IMR-90 (cell line): ENCODE measurements around the gene NAA80. TPM values are rescaled to one million over a fixed set of nuclear protein-coding genes. Genes with fewer than 3 reads are reported as not detected.

ENCODE experiments used
- ATAC-seq: fragments of 200-7000 bp; cut with Tn5 transposase; 2 replicates; pipeline ENCODE4 v1.9.1; 2020; ENCODE audit warnings: low read depth, mild to moderate bottlenecking, moderate library complexity
- BruUV-seq: library from RNA; stranded (reverse); fragments of 400-500 nt; replicated peaks from 2 replicates; lab custom pipeline; 2021; lab: Mats Ljungman, UMichigan
- CTCF ChIA-PET: fragments of 300-600 bp; formaldehyde crosslinking; extraction: SDS; loops from one replicate; lab custom pipeline; 2021; ENCODE audit warnings: antibody characterized with exemption; lab: Yijun Ruan, JAX
- POLR2A ChIA-PET: fragments of 300-600 bp; sonication (Branson Sonifier 250); formaldehyde crosslinking; loops from one replicate; lab custom pipeline; 2022; ENCODE audit warnings: antibody characterized with exemption; ENCODE audit not compliant: unreplicated experiment; lab: Charles Lee
- DNase-seq: peaks from one replicate; pipeline ENCODE4 v3.0.0; 2013
- H2AFZ ChIP-seq: replicated peaks from 2 replicates; pipeline ENCODE3; 2013; ENCODE audit warnings: low read length, mild to moderate bottlenecking; ENCODE audit not compliant: poor library complexity
- H2AK5ac ChIP-seq: 2 replicates; pipeline ENCODE4 v1.6.1; 2013; ENCODE audit warnings: low read depth, low read length, inconsistent platforms
- H2AK9ac ChIP-seq: replicated peaks from 2 replicates; pipeline ENCODE3; 2013; ENCODE audit warnings: mild to moderate bottlenecking, low read depth, low read length, moderate library complexity; ENCODE audit not compliant: poor library complexity
- H2BK120ac ChIP-seq: 2 replicates; pipeline ENCODE4 v1.6.1; 2013; ENCODE audit warnings: low read depth, low read length, inconsistent platforms
- H2BK15ac ChIP-seq: 3 replicates; pipeline ENCODE4 v1.6.1; 2013; ENCODE audit warnings: low read depth, low read length, inconsistent platforms
- H2BK20ac ChIP-seq: 2 replicates; pipeline ENCODE4 v1.6.1; 2013; ENCODE audit warnings: low read depth, mild to moderate bottlenecking, inconsistent platforms, low read length, moderate library complexity
- H2BK5ac ChIP-seq: 2 replicates; pipeline ENCODE4 v1.6.1; 2013; ENCODE audit warnings: mild to moderate bottlenecking, low read depth, low read length, inconsistent platforms; ENCODE audit not compliant: poor library complexity, severe bottlenecking
- H3K14ac ChIP-seq: replicated peaks from 2 replicates; pipeline ENCODE4 v1.6.1; 2013; ENCODE audit warnings: low read depth, low read length, inconsistent platforms
- H3K18ac ChIP-seq: 2 replicates; pipeline ENCODE4 v1.6.1; 2013; ENCODE audit warnings: low read depth, low read length, control low read depth
- H3K23ac ChIP-seq: 2 replicates; pipeline ENCODE4 v1.6.1; 2013; ENCODE audit warnings: low read depth, low read length, inconsistent platforms
- H3K27ac ChIP-seq: 2 replicates; pipeline ENCODE4 v1.5.1; 2013; ENCODE audit warnings: mild to moderate bottlenecking, control low read depth, low read length; ENCODE audit not compliant: insufficient read depth
- H3K27me3 ChIP-seq: 2 replicates; pipeline ENCODE4 v1.6.1; 2013; ENCODE audit warnings: low read length; ENCODE audit not compliant: control insufficient read depth, insufficient read depth
- H3K36me3 ChIP-seq: 2 replicates; pipeline ENCODE4 v1.6.1; 2013; ENCODE audit warnings: low read length, mixed read lengths; ENCODE audit not compliant: control insufficient read depth, insufficient read depth
- H3K4ac ChIP-seq: 2 replicates; pipeline ENCODE4 v1.6.1; 2013; ENCODE audit warnings: low read depth, low read length, inconsistent platforms
- H3K4me1 ChIP-seq: 2 replicates; pipeline ENCODE4 v1.6.1; 2013; ENCODE audit warnings: low read length, mixed read lengths; ENCODE audit not compliant: control insufficient read depth, insufficient read depth
- H3K4me2 ChIP-seq: 2 replicates; pipeline ENCODE4 v1.6.1; 2013; ENCODE audit warnings: low read depth, mild to moderate bottlenecking, control low read depth, low read length, moderate library complexity
- H3K4me3 ChIP-seq: 2 replicates; pipeline ENCODE4 v1.5.1; 2013; ENCODE audit warnings: low read depth, mild to moderate bottlenecking, control low read depth, low read length, moderate library complexity; ENCODE audit not compliant: insufficient read depth
- H3K56ac ChIP-seq: 2 replicates; pipeline ENCODE4 v1.6.1; 2013; ENCODE audit warnings: low read length, inconsistent platforms; ENCODE audit not compliant: insufficient read depth; ENCODE audit errors: extremely low read depth
- H3K79me1 ChIP-seq, 2 experiments: 2 replicates each; pipeline ENCODE4 v1.6.1; 2013; ENCODE audit warnings: low read length in 2 of 2, inconsistent platforms in 1 of 2, low read depth in 1 of 2
- H3K9ac ChIP-seq: 2 replicates; pipeline ENCODE4 v1.6.1; 2013; ENCODE audit warnings: low read depth, low read length, control low read depth
- H3K9me1 ChIP-seq: 2 replicates; pipeline ENCODE4 v1.6.1; 2013; ENCODE audit warnings: low read length, inconsistent platforms; ENCODE audit not compliant: insufficient read depth
- H3K9me3 ChIP-seq: 2 replicates; pipeline ENCODE4 v1.6.1; 2013; ENCODE audit warnings: low read length; ENCODE audit not compliant: control insufficient read depth, insufficient read depth
- H4K20me1 ChIP-seq: 2 replicates; pipeline ENCODE4 v1.6.1; 2013; ENCODE audit warnings: low read length, inconsistent platforms; ENCODE audit not compliant: insufficient read depth
- H4K5ac ChIP-seq: 2 replicates; pipeline ENCODE4 v1.6.1; 2013; ENCODE audit warnings: mild to moderate bottlenecking, low read depth, low read length, control low read depth
- H4K8ac ChIP-seq, 2 experiments: 2 replicates each; pipeline ENCODE4 v1.6.1; 2013; ENCODE audit warnings: low read depth in 2 of 2, low read length in 2 of 2, control low read depth in 1 of 2, inconsistent platforms in 1 of 2
- H4K91ac ChIP-seq: 2 replicates; pipeline ENCODE4 v1.6.1; 2013; ENCODE audit warnings: low read depth, low read length, inconsistent platforms; ENCODE audit not compliant: insufficient read depth
- CHD1 ChIP-seq: IDR thresholded peaks from 2 replicates; pipeline ENCODE4 v1.6.1; 2012; ENCODE audit warnings: low read depth, low read length, improper control_type of control experiment
- FOS ChIP-seq: fragments of 150-350 bp; IDR thresholded peaks from 2 replicates; pipeline ENCODE4 v1.6.1; 2016; ENCODE audit warnings: low read depth, low read length
- MAZ ChIP-seq: IDR thresholded peaks from 2 replicates; pipeline ENCODE4 v1.6.1; 2012; ENCODE audit warnings: low read depth, mild to moderate bottlenecking, low read length, improper control_type of control experiment, moderate library complexity, borderline replicate concordance
- MXI1 ChIP-seq: IDR thresholded peaks from 2 replicates; pipeline ENCODE4 v1.6.1; 2012; ENCODE audit warnings: low read depth, mild to moderate bottlenecking, low read length, moderate library complexity, borderline replicate concordance
- NFE2L2 ChIP-seq: fragments of 150-350 bp; IDR thresholded peaks from 2 replicates; pipeline ENCODE4 v1.6.1; 2016; ENCODE audit warnings: low read depth, mild to moderate bottlenecking, low read length
- POLR2A ChIP-seq: IDR thresholded peaks from 2 replicates; pipeline ENCODE4 v1.6.1; 2012; ENCODE audit warnings: mild to moderate bottlenecking, low read depth, low read length
- RCOR1 ChIP-seq: IDR thresholded peaks from 2 replicates; pipeline ENCODE4 v1.6.1; 2012; ENCODE audit warnings: mild to moderate bottlenecking, low read length, improper control_type of control experiment; ENCODE audit not compliant: insufficient replicate concordance
- RFX5 ChIP-seq: IDR thresholded peaks from 2 replicates; pipeline ENCODE4 v1.8.0; 2012; ENCODE audit warnings: low read depth, mild to moderate bottlenecking, low read length, moderate library complexity
- SMC3 ChIP-seq: fragments of 150-350 bp; IDR thresholded peaks from 2 replicates; pipeline ENCODE4 v1.6.1; 2016; ENCODE audit warnings: low read depth, mild to moderate bottlenecking, antibody characterized with exemption, low read length, moderate library complexity
- WGBS, 2 experiments: methylation state at CpG; one replicate each; pipeline versions ENCODE4 v1.1.5 to v1.1.7; 2013; ENCODE audit warnings: missing lambda C conversion rate in 2 of 2; ENCODE audit not compliant: insufficient read length in 1 of 2; ENCODE audit errors: extremely low coverage in 2 of 2; 5-methylcytosine and 5-hydroxymethylcytosine counted together
- dilution Hi-C: fragments of 300-500 bp; cut with HindIII; formaldehyde crosslinking; loops from one replicate; pipeline ENCODE4 v1.14.3; 2018; ENCODE audit warnings: low sequenced_read_pairs; ENCODE audit not compliant: unreplicated experiment
- in situ Hi-C: fragments of 300-500 bp; cut with MboI; formaldehyde crosslinking; loops from 3 replicates; pipeline ENCODE4 v1.14.3; 2019; ENCODE audit warnings: low sequenced_read_pairs, inconsistent platforms, mixed read lengths
- intact Hi-C: fragments of 100-400 bp; cut with micrococcal nuclease; formaldehyde crosslinking; loops from 2 replicates; pipeline ENCODE4 v1.10.0; 2022
- polyA plus RNA-seq, 3 experiments: library from polyadenylated mRNA; depleted of rRNA; stranded (reverse); fragments of >200 nt; gene quantifications; 2 replicates each; pipeline ENCODE4 v1.2.3, GENCODE V29; 2012; ENCODE audit warnings: low replicate concordance in 1 of 3
- total RNA-seq: library from RNA; depleted of rRNA; stranded (reverse); fragments of >200 nt; gene quantifications from 2 replicates; pipeline ENCODE4 v1.2.3, GENCODE V29; 2012
- TF ChIP-seq, protein P1 (sequence below): fragments of 150-350 bp; IDR thresholded peaks from 2 replicates; pipeline ENCODE4 v1.6.1; 2017; ENCODE audit warnings: mild to moderate bottlenecking, antibody characterized with exemption, low read length, low read depth
- TF ChIP-seq, protein P2 (sequence below): fragments of 150-350 bp; IDR thresholded peaks from 2 replicates; pipeline ENCODE4 v1.6.1; 2016; ENCODE audit warnings: low read depth, mild to moderate bottlenecking, low read length, moderate library complexity, borderline replicate concordance

Gene NAA80
- total and polyA plus RNA-seq, 2 of the 4 experiments (the other 2 are of a cell fraction): 5.0 to 14.4 TPM

DNA sequence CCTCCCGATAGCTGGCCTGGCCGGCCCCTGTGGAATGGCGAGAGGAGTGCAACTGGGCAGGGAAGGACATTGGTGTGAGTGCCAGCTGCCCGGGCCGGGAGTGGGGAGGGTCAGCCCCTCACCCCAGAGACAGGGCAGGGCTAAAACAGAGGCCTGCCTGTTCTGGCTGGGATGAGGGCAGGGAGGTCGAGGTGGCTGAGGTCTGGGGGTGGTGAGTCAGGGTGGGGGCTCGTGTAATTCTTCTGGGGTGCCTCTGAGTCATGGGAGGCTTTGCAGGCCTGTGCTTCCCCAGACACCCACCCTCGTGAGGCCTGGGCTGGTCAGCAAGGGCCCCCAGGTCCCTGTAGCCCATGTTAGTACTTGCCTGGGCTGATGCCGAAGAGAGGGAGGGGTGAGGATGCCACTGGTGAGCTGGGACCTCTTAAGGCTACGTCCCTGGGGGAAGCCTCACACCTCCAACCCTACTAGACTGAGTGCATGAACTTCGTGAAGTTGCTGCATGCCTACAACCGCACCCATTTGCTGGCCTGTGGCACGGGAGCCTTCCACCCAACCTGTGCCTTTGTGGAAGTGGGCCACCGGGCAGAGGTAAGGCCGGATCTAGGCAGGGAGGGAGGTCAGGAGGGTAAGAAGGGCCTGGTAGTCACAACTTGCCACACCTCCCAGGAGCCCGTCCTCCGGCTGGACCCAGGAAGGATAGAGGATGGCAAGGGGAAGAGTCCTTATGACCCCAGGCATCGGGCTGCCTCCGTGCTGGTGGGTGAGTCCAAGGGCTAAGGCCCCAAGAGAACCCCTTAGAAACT lies 28.6 kb downstream of the NAA80 start (continued):
- TF ChIP-seq, protein P1, sequence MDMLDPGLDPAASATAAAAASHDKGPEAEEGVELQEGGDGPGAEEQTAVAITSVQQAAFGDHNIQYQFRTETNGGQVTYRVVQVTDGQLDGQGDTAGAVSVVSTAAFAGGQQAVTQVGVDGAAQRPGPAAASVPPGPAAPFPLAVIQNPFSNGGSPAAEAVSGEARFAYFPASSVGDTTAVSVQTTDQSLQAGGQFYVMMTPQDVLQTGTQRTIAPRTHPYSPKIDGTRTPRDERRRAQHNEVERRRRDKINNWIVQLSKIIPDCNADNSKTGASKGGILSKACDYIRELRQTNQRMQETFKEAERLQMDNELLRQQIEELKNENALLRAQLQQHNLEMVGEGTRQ: no peak

DNA sequence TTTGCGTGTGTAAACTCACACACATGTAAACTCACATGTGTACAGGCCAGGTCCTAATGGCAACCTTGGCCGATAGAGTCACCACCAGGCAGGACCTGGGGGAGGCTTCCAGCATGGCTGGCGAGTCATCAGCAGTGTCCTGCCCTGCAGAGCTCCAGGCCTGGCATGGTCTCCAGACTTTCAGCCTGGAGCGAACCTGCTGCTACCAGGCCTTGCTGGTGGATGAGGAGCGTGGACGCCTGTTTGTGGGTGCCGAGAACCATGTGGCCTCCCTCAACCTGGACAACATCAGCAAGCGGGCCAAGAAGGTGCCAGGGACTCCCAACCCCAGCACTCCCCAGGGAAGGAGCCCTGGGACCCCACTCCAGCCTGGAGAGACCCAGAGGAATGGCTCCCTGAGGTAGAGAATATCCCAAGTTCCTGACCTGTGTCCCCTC lies 29.2 kb downstream of the NAA80 start:
- Histone ChIP-seq H3K14ac (peak overlapping the region; percentile 92), H3K27me3 (no peaks in the 10 kb centered on the region), H3K4me1 (peaks cover 56% of the 10 kb centered on the region), H2BK15ac (peak overlapping the region; percentile 67; the same call in 2 of the 3 replicates), H3K79me1 (peaks cover 3 to 43% of the 10 kb centered on the region in 2 experiments; a peak in 3 of 4 replicates), H3K56ac (no peak overlapping the region), H4K5ac (peak overlapping the region; percentile 79), H3K9ac (peak overlapping the region; percentile 77), H4K20me1 (no peaks in the 10 kb centered on the region), H2BK5ac (peak overlapping the region; percentile 83), H2BK20ac (peak overlapping the region; percentile 88), H3K4me2 (peak overlapping the region; percentile 71), H3K23ac (peak overlapping the region; percentile 85; the same call in 1 of the 2 replicates), H3K4ac (peak overlapping the region; percentile 98), H3K36me3 (peaks cover 6% of the 10 kb centered on the region; the same call in 1 of the 2 replicates), H3K4me3 (peak overlapping the region; percentile 23; the same call in 1 of the 2 replicates), H2AK5ac (peak overlapping the region; percentile 98), H2AFZ (peak overlapping the region; percentile 71), H3K9me3 (no peaks in the 10 kb centered on the region), H2BK120ac (peak overlapping the region; percentile 95), H3K18ac (peak overlapping the region; percentile 68), H3K9me1 (peaks cover 37% of the 10 kb centered on the region), H4K8ac (peak overlapping the region; percentile 56 to 94), H2AK9ac (peak overlapping the region; percentile 95), H3K27ac (peak overlapping the region; percentile 80), H4K91ac (peak overlapping the region; percentile 91)
- POLR2A ChIA-PET: no interaction called here
- DNase-seq: peak; percentile 63
- intact Hi-C loops (no loop called here), in situ Hi-C loops (loop anchor here (5.0 kb wide), 2 partner anchors 43 to 78 kb away; partner anchors contain the start of gene GNAT1), dilution Hi-C loops (no loop called here)
- peak; percentile 21 for ATAC-seq
- 80% methylated on average over 1 of the region's 8 CpGs; no CpG with 5 or more reads in 1 of the 2 experiments for WGBS, 2 experiments
- CTCF ChIA-PET: interaction anchor here (1.3 to 2.2 kb wide), 2 partner anchors 10 to 43 kb away, joined by 4 to 7 read pairs; no protein-coding TSS in a partner anchor
- BruUV-seq: no TSS peak
- TF ChIP-seq MAZ (peak; percentile 52; the same call in 1 of the 2 replicates), POLR2A (no peak), NFE2L2 (no peak), CHD1 (no peak), RFX5 (no peak), FOS (peak; percentile 57), SMC3 (peak; percentile 22; the same call in 1 of the 2 replicates), RCOR1 (no peak), MXI1 (peak; percentile 71; the same call in 1 of the 2 replicates)
- TF ChIP-seq, protein P2, sequence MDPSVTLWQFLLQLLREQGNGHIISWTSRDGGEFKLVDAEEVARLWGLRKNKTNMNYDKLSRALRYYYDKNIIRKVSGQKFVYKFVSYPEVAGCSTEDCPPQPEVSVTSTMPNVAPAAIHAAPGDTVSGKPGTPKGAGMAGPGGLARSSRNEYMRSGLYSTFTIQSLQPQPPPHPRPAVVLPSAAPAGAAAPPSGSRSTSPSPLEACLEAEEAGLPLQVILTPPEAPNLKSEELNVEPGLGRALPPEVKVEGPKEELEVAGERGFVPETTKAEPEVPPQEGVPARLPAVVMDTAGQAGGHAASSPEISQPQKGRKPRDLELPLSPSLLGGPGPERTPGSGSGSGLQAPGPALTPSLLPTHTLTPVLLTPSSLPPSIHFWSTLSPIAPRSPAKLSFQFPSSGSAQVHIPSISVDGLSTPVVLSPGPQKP: no peak
